Pancreas (tissue), 10 donors: ENCODE measurements around the gene PCDHGA1. TPM values are rescaled to one million over a fixed set of nuclear protein-coding genes. Genes with fewer than 3 reads are reported as not detected.

Experiments
- ATAC-seq, 4 donors: fragments of 200-7000 bp; cut with Tn5 transposase; one replicate each; pipeline versions ENCODE4 v1.8.0 to v1.9.1; 2020; ENCODE audit warnings: mild to moderate bottlenecking in 4 of 4, moderate library complexity in 4 of 4
- DNase-seq, 6 donors: peaks; one replicate each; pipeline ENCODE4 v3.0.0-alpha.2; 2020
- FAIRE-seq: peaks from 2 replicates; lab custom pipeline; 2012; peaks lifted over from hg19 to GRCh38; lab: Jason Lieb, UNC
- H3K27ac ChIP-seq, 4 donors: fragments of 200-600 bp; sonication (generic); 1 replicate in 3 of 4; 2 replicates in 1 of 4; pipeline versions ENCODE4 v1.5.0 to v1.8.0; 2020
- H3K27me3 ChIP-seq, 4 donors: fragments of 200-600 bp; one replicate each; pipeline ENCODE4 v1.8.0; 2021
- H3K36me3 ChIP-seq, 3 donors: fragments of 200-600 bp; sonication (generic) in 1 of 3; one replicate each; pipeline versions ENCODE4 v1.5.0 to v1.8.0; 2020 to 2021
- H3K4me1 ChIP-seq, 3 donors: fragments of 200-600 bp; one replicate each; pipeline ENCODE4 v1.8.0; 2021
- H3K4me3 ChIP-seq, 4 donors: fragments of 200-600 bp; sonication (generic) in 2 of 4; one replicate each; pipeline versions ENCODE4 v1.5.0 to v1.8.0; 2020 to 2021
- H3K9me3 ChIP-seq, 4 donors: fragments of 200-600 bp; one replicate each; pipeline ENCODE4 v1.8.0; 2021
- WGBS, 2 donors: extraction: QIAGEN DNeasy Blood & Tissue Kit; methylation state at CpG; one replicate each; pipeline ENCODE4 v1.1.7; 2013; 5-methylcytosine and 5-hydroxymethylcytosine counted together
- intact Hi-C, 3 donors: fragments of 100-400 bp; cut with DNase I; formaldehyde crosslinking; loops; one replicate each; pipeline versions ENCODE4 v1.11.1 to v1.14.2; 2022
- polyA plus RNA-seq, 2 donors: library from polyadenylated mRNA; stranded (reverse); fragments of 200-250 nt; gene quantifications; one replicate each; pipeline ENCODE4 v1.2.3, GENCODE V29; 2013
- total RNA-seq, 6 donors: library from RNA; stranded (reverse); fragmentation: NEBNext Ultra II Directional in 4 of 6; extraction: Animal tissue kit (Norgen Biotek cat#: 25700) in 4 of 6; gene quantifications; one replicate each; pipeline versions ENCODE4 v1.2.1 to v1.2.4, GENCODE V29; 2021 to 2023
- TF ChIP-seq, protein P1 (sequence below), 4 donors: fragments of 200-600 bp; sonication (generic) in 3 of 4; IDR thresholded peaks; one replicate each; pipeline versions ENCODE4 v1.5.0 to v1.8.0; 2021; ENCODE audit warnings: antibody characterized with exemption in 4 of 4
- donor health status: healthy with polysubstance abuse.
- donor health status: DM: no; HTN: no; CAD: no; lungs with moderate emphysema.
- donor health status: DM: no; HTN: no; CAD: no.
- donor health status: control.
- donor health status: control.
- donor health status: Bipolar disorder and iron deficiency.
- donor health status: DM: yes; HTN: yes; CAD: no.
- donor health status: DM: no; HTN: no; CAD: no.
- donor health status: DM: no; HTN: no; CAD: no.
- donor health status: DM: yes; HTN: yes; CAD: no.

The PCDHGA1 gene
- total and polyA plus RNA-seq, 8 donors: 0.19 to 0.67 (median 0.32) TPM

DNA sequence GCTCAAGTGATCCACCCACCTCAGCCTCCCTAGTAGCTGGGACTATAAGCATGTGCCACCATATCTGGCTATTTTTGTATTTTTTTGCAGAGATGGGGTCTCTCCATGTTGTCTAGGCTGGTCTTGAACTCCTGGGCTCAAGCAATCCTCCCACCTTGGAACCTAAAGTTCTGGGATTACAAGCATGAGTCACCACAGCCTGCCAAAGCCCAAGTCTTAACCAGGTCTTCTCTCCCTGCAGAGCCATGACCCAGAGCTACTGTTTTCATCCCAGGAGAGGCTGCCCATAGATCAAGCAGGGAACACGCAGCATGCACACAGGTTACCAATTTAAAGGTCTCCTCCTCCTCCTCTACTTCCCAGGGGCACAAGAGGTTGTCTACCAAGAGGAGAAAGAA lies 188.3 kb downstream of the PCDHGA1 start:
- 95 to 100% methylated on average over 1 of the region's 1 CpG for whole genome bisulfite sequencing, 2 donors
- TF ChIP-seq, protein P1, sequence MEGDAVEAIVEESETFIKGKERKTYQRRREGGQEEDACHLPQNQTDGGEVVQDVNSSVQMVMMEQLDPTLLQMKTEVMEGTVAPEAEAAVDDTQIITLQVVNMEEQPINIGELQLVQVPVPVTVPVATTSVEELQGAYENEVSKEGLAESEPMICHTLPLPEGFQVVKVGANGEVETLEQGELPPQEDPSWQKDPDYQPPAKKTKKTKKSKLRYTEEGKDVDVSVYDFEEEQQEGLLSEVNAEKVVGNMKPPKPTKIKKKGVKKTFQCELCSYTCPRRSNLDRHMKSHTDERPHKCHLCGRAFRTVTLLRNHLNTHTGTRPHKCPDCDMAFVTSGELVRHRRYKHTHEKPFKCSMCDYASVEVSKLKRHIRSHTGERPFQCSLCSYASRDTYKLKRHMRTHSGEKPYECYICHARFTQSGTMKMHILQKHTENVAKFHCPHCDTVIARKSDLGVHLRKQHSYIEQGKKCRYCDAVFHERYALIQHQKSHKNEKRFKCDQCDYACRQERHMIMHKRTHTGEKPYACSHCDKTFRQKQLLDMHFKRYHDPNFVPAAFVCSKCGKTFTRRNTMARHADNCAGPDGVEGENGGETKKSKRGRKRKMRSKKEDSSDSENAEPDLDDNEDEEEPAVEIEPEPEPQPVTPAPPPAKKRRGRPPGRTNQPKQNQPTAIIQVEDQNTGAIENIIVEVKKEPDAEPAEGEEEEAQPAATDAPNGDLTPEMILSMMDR (IDR thresholded peaks at IDR 0.05): no peak
- FAIRE-seq: no peak
- no peak for DNase-seq
- no peaks in the 10 kb centered on the region for H3K27me3 ChIP-seq
- ATAC-seq: no peak
- no peak overlapping the region for H3K4me3 ChIP-seq
- intact Hi-C loops: no loop called here
- H3K36me3 ChIP-seq: peaks cover 0 to 14% (median 5%) of the 10 kb centered on the region in 3 donors
- H3K9me3 ChIP-seq: no peaks in the 10 kb centered on the region
- no peak overlapping the region for H3K27ac ChIP-seq
- peaks cover 0 to 18% (median 0%) of the 10 kb centered on the region in 3 donors for H3K4me1 ChIP-seq

DNA sequence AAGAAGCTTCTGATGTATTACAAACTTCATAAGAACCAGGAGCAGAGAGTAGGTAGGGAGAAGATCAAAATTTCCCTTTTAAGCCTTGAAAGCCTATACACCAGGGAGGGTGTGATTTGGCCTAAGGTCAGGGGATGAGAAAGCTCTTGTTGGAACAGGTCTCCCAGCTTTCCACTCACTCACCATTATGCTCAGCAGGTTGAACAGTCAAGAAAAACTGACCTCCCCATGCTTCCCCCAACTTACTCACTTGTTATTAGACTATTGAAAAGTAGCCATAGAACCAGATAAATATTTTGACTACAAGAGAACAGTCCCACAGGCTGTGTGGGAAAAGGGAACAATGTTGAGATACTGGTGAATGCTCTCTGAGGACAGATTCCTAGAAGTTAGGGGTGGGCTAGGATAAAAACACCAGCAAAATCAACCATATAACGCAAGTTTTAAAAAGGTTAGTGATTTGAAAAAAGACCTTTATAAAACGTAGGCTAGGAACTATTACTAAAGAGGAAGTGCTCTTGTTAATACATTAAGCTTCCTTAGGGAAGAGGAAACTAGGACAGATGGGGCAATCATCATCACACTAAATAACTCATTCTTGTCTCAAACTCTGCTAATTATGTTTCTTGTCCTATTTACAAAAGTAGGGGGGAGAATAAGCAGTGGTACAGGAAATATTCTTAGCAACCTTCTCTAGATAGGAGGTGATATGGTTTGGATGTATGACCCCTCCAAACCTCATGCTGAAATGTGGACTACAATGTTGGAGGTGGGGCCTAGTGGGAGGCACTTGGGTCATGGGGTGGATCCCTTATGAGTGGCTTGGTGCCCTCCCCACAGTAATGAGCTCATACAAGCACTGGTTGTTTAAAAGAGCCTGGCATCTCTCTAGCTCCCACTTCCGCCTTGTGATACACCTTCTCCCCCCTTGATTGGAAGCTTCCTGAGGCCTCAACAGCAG lies 189.6 kb downstream of the PCDHGA1 start:
- H3K27ac ChIP-seq: no peak overlapping the region
- H3K4me1 ChIP-seq: peaks cover 0 to 17% (median 0%) of the 10 kb centered on the region in 3 donors
- no peak for ATAC-seq
- no peak for FAIRE-seq
- DNase-seq: no peak
- 85% methylated on average over 3 of the region's 3 CpGs for WGBS, 2 donors
- H3K9me3 ChIP-seq: no peaks in the 10 kb centered on the region
- TF ChIP-seq, protein P1 (IDR thresholded peaks at IDR 0.05): no peak
- no peaks in the 10 kb centered on the region for H3K27me3 ChIP-seq
- no peak overlapping the region for H3K4me3 ChIP-seq
- intact Hi-C loops: loop anchor here in 1 of 3 donors (10.0 kb wide), 1 partner anchor 105 kb away; the partner anchor contains the start of genes PCDHGA10 and PCDHGB7
- peaks cover 0 to 14% (median 5%) of the 10 kb centered on the region in 3 donors for H3K36me3 ChIP-seq

DNA sequence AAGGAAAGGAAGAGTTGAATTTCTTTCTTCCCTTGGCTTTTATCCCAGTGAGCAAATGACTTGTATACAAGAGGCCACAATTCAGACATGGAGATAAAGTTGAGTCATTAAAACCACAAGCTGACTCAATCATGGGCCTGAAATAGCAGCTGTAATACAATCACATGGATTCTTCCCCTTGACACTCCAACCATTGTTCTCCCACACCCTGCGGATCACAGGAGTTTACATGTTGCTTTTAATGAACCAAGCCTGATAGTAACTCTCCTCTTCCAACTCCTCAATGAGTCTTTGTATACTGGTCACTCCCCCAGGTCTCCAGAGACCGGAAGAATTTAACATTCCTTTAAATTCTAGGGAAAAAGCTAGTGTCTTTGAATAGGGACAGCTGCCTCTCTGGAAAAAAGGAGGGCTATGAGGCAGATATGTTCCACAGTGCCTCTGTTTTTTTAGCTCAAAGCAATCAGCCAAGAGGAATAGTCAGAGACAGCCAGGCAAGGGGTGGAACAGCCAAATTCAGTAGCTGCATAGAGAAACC lies 191.0 kb downstream of the PCDHGA1 start:
- Histone ChIP-seq H3K27ac (peak overlapping the region in 2 of 4 donors; percentile 51 to 58), H3K36me3 (peaks cover 0 to 9% (median 5%) of the 10 kb centered on the region in 3 donors), H3K27me3 (no peaks in the 10 kb centered on the region), H3K9me3 (no peaks in the 10 kb centered on the region), H3K4me1 (peaks cover 5 to 26% (median 11%) of the 10 kb centered on the region in 3 donors), H3K4me3 (no peak overlapping the region)
- DNase-seq (no peak), FAIRE-seq (no peak), ATAC-seq (peak in 3 of 4 donors; percentile 50 to 75 (median 54))
- 65 to 74% methylated on average over 2 of the region's 2 CpGs for WGBS, 2 donors
- TF ChIP-seq, protein P1 (IDR thresholded peaks at IDR 0.05): no peak
- intact Hi-C loops: loop anchor here in 1 of 3 donors (10.0 kb wide), 1 partner anchor 107 kb away; the partner anchor contains the start of genes PCDHGA10 and PCDHGB7

DNA sequence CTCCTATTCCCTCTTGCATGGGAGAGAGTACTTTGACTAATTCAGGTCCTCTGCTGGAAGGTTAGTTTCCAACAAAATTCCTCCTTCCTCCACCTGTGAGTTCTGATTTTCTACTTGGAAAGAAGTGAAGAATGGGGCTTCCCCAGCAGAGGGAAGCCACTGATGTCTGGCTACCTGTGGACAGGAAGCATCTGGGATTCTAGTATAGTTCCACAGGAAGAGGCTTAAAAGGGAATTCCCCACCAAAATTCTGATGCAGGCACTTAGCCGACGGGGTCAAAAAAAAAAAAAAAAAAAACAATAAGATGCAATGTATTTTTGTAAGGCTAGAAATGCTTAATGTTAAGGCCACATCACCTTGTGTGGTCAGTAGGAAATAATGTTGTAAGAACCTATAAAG lies 192.0 kb downstream of the PCDHGA1 start:
- Histone ChIP-seq H3K4me3 (no peak overlapping the region), H3K27me3 (no peaks in the 10 kb centered on the region), H3K4me1 (peaks cover 5 to 26% (median 11%) of the 10 kb centered on the region in 3 donors), H3K9me3 (no peaks in the 10 kb centered on the region), H3K36me3 (peaks cover 0 to 5% (median 0%) of the 10 kb centered on the region in 3 donors), H3K27ac (peak overlapping the region in 2 of 4 donors; percentile 51 to 58)
- DNase-seq (no peak), ATAC-seq (no peak), FAIRE-seq (no peak)
- WGBS, 2 donors: 71 to 76% methylated on average over 2 of the region's 2 CpGs
- TF ChIP-seq, protein P1 (IDR thresholded peaks at IDR 0.05): no peak
- intact Hi-C loops: loop anchor here in 1 of 3 donors (10.0 kb wide), 1 partner anchor 108 kb away; the partner anchor contains the start of genes PCDHGA10 and PCDHGB7
